BJ (cell line): ENCODE data around the gene RAF1. TPM values are rescaled to one million over a fixed set of nuclear protein-coding genes. Genes with fewer than 3 reads are reported as not detected.

ENCODE experiments used
- CTCF ChIA-PET: fragments of 350-600 bp; formaldehyde crosslinking; extraction: SDS; loops from one replicate; lab custom pipeline; 2021; ENCODE audit warnings: antibody characterized with exemption, inconsistent platforms; lab: Yijun Ruan, JAX
- POLR2A ChIA-PET: fragments of 300-600 bp; sonication (Branson Sonifier 250); formaldehyde crosslinking; extraction: SDS; loops from one replicate; lab custom pipeline; 2021; ENCODE audit warnings: antibody characterized with exemption; lab: Charles Lee
- DNase-seq: peaks from one replicate; pipeline ENCODE4 v3.0.0-alpha.2; 2011; ENCODE audit warnings: low read depth
- H3K27me3 ChIP-seq: 2 replicates; pipeline ENCODE4 v1.6.0; 2011; ENCODE audit warnings: low read length; ENCODE audit not compliant: control insufficient read depth, insufficient read depth
- H3K36me3 ChIP-seq: 2 replicates; pipeline ENCODE4 v1.5.1; 2011; ENCODE audit warnings: low read length; ENCODE audit not compliant: control insufficient read depth, insufficient read depth
- H3K4me3 ChIP-seq: 2 replicates; pipeline ENCODE4 v1.5.1; 2011; ENCODE audit warnings: low read depth, mild to moderate bottlenecking, control low read depth, low read length
- polyA minus RNA-seq: library from RNA; depleted of rRNA, polyadenylated mRNA; stranded (reverse); fragments of >200 nt; gene quantifications from 2 replicates; pipeline ENCODE4 v1.2.3, GENCODE V29; 2011; rRNA and poly(A)+ RNA removed
- polyA plus RNA-seq: library from polyadenylated mRNA; depleted of rRNA; stranded (reverse); fragments of >200 nt; gene quantifications from 2 replicates; pipeline ENCODE4 v1.2.3, GENCODE V29; 2011; rRNA removed
- TF ChIP-seq, protein P1 (sequence below): IDR thresholded peaks from 2 replicates; pipeline ENCODE4 v1.5.1; 2011; ENCODE audit warnings: low read depth, mild to moderate bottlenecking, control low read depth, inconsistent platforms, low read length, moderate library complexity; ENCODE audit not compliant: insufficient read depth

The RAF1 gene
- polyA plus RNA-seq (122 and 134 TPM in 2 replicates), polyA minus RNA-seq (105 and 134 TPM in 2 replicates)

DNA sequence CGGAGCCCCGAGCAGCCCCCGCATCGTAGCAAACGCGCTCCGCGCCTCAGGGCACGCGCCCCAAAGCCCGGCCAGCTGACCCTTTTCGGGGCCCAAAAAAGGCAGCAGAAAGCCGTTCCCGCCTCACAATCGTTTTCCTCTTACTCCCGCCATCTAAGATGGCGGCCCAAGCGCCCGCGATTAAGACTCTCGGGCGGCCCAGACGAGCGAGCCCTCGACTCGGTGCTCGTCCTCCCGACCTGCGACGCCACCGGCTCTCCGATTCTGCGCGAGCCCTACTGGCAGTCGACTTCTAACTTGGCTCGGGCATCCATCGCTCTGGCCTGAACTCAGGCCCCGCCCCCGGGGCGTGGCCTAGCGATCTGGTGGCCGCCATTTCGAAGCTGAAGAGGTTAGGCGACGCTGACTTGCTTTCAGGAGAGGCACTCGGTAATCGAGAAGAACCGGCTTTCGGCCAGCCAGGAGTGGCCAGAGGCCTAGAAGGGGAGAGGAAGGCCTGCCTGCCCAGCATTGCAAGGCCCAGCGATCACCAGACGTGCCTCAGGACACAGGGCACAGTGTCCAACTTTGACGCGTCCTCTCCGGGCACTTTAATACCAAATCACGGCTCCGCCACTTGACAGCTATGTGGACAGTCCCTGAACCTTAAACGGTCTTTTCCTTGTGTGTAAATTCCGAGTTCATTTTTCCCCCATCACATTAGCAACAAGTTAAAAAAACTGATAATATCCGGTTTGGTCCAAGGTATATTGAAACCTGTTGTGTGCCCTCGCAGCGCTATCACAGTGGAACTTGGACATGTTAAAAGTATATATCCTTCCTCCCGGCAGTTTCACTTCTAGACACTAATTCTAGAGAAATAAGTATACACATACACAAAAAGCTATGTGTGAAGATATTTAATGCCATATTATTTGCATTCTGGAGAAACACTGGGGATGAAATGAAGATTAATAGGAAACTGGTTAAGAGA, at the start of gene RAF1:
TSS of gene RAF1 (minus strand) at position 182 of the 973 bp plus-strand sequence. CDS start 45,396 bp downstream, outside the sequence.
- no peaks in the 10 kb centered on the region for H3K27me3 ChIP-seq
- peak within 1 kb of the TSS; percentile 86 for H3K4me3 ChIP-seq
- ChIA-PET POLR2A (interaction anchor here (0.5 to 1.0 kb wide), 3 partner anchors 10 to 1547 kb away, joined by 3 to 6 read pairs (median 3); partner anchors contain the start of gene TSEN2), CTCF (interaction anchor here (1.3 to 4.1 kb wide), 3 partner anchors 13 to 55 kb away, joined by 3 to 18 read pairs (median 3); no protein-coding TSS in a partner anchor)
- no peaks in the 10 kb centered on the region for H3K36me3 ChIP-seq
- peak; percentile 92 for DNase-seq
- TF ChIP-seq, protein P1, sequence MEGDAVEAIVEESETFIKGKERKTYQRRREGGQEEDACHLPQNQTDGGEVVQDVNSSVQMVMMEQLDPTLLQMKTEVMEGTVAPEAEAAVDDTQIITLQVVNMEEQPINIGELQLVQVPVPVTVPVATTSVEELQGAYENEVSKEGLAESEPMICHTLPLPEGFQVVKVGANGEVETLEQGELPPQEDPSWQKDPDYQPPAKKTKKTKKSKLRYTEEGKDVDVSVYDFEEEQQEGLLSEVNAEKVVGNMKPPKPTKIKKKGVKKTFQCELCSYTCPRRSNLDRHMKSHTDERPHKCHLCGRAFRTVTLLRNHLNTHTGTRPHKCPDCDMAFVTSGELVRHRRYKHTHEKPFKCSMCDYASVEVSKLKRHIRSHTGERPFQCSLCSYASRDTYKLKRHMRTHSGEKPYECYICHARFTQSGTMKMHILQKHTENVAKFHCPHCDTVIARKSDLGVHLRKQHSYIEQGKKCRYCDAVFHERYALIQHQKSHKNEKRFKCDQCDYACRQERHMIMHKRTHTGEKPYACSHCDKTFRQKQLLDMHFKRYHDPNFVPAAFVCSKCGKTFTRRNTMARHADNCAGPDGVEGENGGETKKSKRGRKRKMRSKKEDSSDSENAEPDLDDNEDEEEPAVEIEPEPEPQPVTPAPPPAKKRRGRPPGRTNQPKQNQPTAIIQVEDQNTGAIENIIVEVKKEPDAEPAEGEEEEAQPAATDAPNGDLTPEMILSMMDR: no peak

DNA sequence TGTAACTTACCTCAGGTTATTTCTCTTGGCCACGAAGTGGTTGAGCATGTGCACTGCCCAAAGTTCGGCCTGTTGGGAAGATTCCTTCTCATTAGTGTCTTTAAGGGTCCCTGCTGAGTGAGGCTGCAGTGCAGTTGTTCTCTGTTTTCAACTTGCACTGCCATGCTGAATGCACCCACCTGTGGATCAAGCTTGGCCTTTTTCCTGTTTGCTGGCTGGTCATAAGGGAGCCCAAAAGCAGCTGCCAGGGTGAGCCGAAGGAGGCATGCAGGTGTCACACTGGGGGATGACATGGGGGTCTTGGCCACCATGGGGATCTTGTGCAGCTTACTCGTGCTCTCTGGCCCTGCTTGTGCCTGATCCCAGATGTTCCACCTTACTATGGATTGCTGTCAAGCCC, 46.1 kb upstream of the RAF1 start:
- H3K27me3 ChIP-seq: no peaks in the 10 kb centered on the region
- H3K36me3 ChIP-seq: no peaks in the 10 kb centered on the region
- TF ChIP-seq, protein P1: no peak
- DNase-seq: no peak
- ChIA-PET POLR2A (no interaction called here), CTCF (interaction anchor here (1.0 to 5.2 kb wide), 4 partner anchors 10 to 14 kb away, joined by 3 to 37 read pairs (median 4); no protein-coding TSS in a partner anchor)
- no peak overlapping the region for H3K4me3 ChIP-seq

DNA sequence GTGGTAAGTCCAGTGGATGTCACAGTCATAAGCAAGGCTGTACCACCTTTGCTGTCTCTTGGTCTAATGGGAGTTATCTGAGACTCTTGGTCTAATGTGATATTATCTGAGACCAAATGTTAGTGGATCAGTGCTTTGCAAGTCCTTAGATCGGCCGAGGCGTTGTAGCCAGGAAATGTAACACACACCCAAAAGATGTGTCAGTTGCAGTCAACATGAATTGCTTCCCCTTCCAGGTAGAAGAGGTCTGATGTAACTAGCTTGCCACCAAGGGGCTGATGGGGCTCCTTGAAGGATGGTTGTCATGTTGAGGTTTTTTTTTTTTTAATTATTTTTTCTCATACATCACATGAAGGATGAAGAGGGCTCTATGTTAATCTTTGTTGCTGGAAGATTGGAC, 45.4 kb upstream of the RAF1 start:
- ChIA-PET CTCF (interaction anchor here (1.0 to 5.2 kb wide), 7 partner anchors 10 to 133 kb away, joined by 3 to 37 read pairs (median 3); partner anchors contain the start of gene RPL32), POLR2A (no interaction called here)
- no peak overlapping the region for H3K4me3 ChIP-seq
- no peak for DNase-seq
- TF ChIP-seq, protein P1: no peak
- no peaks in the 10 kb centered on the region for H3K27me3 ChIP-seq
- no peaks in the 10 kb centered on the region for H3K36me3 ChIP-seq

DNA sequence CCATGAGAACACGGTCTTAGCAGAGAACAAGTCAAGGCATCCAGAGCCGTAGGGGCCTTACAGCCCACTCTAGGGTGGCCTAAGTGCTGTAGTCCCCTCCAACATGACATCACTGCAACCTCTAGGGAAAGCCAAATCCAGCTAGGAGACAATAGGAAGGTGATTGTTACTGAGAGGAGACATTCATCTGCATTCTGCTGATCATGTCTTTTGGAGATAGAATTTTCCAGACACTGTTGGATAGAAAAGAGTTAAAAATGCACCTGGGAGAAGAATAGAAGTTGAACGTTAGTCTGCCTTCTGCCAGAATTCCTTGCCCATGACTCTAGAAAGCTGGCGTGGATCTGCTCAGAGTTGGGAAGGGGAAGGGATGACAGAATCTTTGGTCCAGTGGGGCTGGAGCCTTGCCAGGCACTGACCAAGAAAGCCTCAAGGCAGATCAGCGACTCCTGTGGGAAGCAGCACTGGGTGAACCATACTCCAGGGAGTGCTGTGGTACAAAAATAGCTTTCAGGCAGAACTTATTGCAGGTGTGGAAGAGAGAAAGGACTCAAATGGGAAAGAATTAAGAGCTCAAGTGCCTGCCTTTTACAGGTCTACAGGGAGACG, 44.8 kb upstream of the RAF1 start:
- no peaks in the 10 kb centered on the region for H3K27me3 ChIP-seq
- no peaks in the 10 kb centered on the region for H3K36me3 ChIP-seq
- DNase-seq: peak; percentile 77
- TF ChIP-seq, protein P1: peak; percentile 66
- CTCF ChIA-PET: interaction anchor here (1.0 to 5.2 kb wide), 10 partner anchors 9 to 133 kb away, joined by 3 to 37 read pairs (median 4); partner anchors contain the start of genes RAF1 and RPL32
- POLR2A ChIA-PET: no interaction called here
- no peak overlapping the region for H3K4me3 ChIP-seq
